Measurements from ENCODE around the gene HOXB1. TPM values are rescaled to one million over a fixed set of nuclear protein-coding genes. Genes with fewer than 3 reads are reported as not detected.

HOXB1 gene
- total and polyA plus RNA-seq, 4 donors = not detected

DNA sequence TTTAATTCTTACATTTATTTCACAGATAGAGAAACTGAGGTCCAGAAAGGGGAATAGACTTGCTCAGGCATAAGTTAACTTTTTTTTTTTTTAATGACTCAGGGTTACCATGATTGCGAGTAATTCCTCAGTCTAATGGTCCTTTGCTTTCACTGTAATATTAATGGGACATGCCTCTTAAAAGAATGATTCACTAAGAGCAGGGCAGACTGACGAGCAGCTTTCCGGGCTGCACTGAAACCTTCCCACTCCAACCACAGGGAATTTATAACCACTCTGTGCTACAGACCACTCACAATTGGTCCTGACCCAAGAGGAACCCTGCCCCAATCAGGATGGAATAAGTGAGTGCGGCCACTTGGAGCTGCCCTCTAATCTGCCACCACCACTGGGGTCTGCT is 8.4 kb upstream of the HOXB1 start:
- TF ChIP-seq HNF4G (IDR thresholded peaks at IDR 0.05) (no peak), YY1 (IDR thresholded peaks at IDR 0.05) (no peak)
- TF ChIP-seq, protein P1, sequence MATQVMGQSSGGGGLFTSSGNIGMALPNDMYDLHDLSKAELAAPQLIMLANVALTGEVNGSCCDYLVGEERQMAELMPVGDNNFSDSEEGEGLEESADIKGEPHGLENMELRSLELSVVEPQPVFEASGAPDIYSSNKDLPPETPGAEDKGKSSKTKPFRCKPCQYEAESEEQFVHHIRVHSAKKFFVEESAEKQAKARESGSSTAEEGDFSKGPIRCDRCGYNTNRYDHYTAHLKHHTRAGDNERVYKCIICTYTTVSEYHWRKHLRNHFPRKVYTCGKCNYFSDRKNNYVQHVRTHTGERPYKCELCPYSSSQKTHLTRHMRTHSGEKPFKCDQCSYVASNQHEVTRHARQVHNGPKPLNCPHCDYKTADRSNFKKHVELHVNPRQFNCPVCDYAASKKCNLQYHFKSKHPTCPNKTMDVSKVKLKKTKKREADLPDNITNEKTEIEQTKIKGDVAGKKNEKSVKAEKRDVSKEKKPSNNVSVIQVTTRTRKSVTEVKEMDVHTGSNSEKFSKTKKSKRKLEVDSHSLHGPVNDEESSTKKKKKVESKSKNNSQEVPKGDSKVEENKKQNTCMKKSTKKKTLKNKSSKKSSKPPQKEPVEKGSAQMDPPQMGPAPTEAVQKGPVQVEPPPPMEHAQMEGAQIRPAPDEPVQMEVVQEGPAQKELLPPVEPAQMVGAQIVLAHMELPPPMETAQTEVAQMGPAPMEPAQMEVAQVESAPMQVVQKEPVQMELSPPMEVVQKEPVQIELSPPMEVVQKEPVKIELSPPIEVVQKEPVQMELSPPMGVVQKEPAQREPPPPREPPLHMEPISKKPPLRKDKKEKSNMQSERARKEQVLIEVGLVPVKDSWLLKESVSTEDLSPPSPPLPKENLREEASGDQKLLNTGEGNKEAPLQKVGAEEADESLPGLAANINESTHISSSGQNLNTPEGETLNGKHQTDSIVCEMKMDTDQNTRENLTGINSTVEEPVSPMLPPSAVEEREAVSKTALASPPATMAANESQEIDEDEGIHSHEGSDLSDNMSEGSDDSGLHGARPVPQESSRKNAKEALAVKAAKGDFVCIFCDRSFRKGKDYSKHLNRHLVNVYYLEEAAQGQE (IDR thresholded peaks at IDR 0.05) = no peak
- TF ChIP-seq, protein P2, sequence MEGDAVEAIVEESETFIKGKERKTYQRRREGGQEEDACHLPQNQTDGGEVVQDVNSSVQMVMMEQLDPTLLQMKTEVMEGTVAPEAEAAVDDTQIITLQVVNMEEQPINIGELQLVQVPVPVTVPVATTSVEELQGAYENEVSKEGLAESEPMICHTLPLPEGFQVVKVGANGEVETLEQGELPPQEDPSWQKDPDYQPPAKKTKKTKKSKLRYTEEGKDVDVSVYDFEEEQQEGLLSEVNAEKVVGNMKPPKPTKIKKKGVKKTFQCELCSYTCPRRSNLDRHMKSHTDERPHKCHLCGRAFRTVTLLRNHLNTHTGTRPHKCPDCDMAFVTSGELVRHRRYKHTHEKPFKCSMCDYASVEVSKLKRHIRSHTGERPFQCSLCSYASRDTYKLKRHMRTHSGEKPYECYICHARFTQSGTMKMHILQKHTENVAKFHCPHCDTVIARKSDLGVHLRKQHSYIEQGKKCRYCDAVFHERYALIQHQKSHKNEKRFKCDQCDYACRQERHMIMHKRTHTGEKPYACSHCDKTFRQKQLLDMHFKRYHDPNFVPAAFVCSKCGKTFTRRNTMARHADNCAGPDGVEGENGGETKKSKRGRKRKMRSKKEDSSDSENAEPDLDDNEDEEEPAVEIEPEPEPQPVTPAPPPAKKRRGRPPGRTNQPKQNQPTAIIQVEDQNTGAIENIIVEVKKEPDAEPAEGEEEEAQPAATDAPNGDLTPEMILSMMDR (IDR thresholded peaks at IDR 0.05; ENCODE audit: low read depth, low read length, missing input control) = no peak
- TF ChIP-seq, protein P3, sequence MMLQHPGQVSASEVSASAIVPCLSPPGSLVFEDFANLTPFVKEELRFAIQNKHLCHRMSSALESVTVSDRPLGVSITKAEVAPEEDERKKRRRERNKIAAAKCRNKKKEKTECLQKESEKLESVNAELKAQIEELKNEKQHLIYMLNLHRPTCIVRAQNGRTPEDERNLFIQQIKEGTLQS (IDR thresholded peaks at IDR 0.05) = no peak
- WGBS = 79% methylated on average over 4 of the region's 4 CpGs
- Histone ChIP-seq H3K4me3 (ENCODE audit: low read depth in 1 of 3, low read length in 3 of 3) (no peak overlapping the region), H3K9me3 (ENCODE audit: control insufficient read depth in 4 of 4, low read length in 3 of 4) (no peaks in the 10 kb centered on the region), H3K36me3 (ENCODE audit: control insufficient read depth in 4 of 4, insufficient read depth in 3 of 4, low read depth in 1 of 4, low read length in 3 of 4) (no peaks in the 10 kb centered on the region), H3K4me1 (ENCODE audit: control insufficient read depth in 4 of 4, insufficient read depth in 4 of 4, low read length in 3 of 4) (peaks cover 0 to 9% (median 3%) of the 10 kb centered on the region in 4 donors), H3K27me3 (ENCODE audit: control insufficient read depth in 4 of 4, insufficient read depth in 4 of 4, low read length in 3 of 4) (peaks cover 2 to 12% (median 3%) of the 10 kb centered on the region in 4 donors), H3K27ac (ENCODE audit: low read depth in 1 of 2, low read length in 2 of 2) (no peak overlapping the region), H3K9ac (ENCODE audit: low read depth in 1 of 2, low read length in 2 of 2) (no peak overlapping the region)
- no peak for DNase-seq (ENCODE audit: low spot score)

DNA sequence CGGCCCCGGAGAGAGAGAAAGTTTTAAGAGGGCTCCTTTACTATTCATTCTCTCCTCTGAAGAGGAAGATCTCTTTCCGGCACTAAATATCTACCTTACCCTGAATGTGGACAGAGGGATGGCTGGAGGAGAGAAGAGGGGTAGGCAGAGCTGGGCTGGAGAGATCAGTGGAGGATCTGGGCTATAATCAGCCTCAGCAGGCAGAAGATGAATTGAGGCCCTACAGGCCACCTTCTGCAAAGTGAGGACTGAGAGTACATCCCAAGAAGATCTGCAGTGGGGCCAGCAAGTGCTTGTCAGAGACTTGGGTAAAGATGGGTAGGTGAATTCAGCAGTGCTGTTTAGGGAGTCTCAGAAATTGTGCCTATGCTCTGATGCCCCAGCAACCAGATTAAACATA is 6.5 kb upstream of the HOXB1 start:
- Histone ChIP-seq H3K9ac (ENCODE audit: low read depth in 1 of 2, low read length in 2 of 2) (no peak overlapping the region), H3K27ac (ENCODE audit: low read depth in 1 of 2, low read length in 2 of 2) (no peak overlapping the region), H3K4me1 (ENCODE audit: control insufficient read depth in 4 of 4, insufficient read depth in 4 of 4, low read length in 3 of 4) (no peaks in the 10 kb centered on the region), H3K4me3 (ENCODE audit: low read depth in 1 of 3, low read length in 3 of 3) (no peak overlapping the region), H3K27me3 (ENCODE audit: control insufficient read depth in 4 of 4, insufficient read depth in 4 of 4, low read length in 3 of 4) (peaks cover 2 to 10% (median 3%) of the 10 kb centered on the region in 4 donors), H3K9me3 (ENCODE audit: control insufficient read depth in 4 of 4, low read length in 3 of 4) (no peaks in the 10 kb centered on the region), H3K36me3 (ENCODE audit: control insufficient read depth in 4 of 4, insufficient read depth in 3 of 4, low read depth in 1 of 4, low read length in 3 of 4) (no peaks in the 10 kb centered on the region)
- TF ChIP-seq NR2F2 (IDR thresholded peaks at IDR 0.05) = no peak
- TF ChIP-seq GABPA (IDR thresholded peaks at IDR 0.05 in 1 of 2, conservative IDR thresholded peaks at IDR 0.05 in 1 of 2) = no peak
- TF ChIP-seq, protein P4, sequence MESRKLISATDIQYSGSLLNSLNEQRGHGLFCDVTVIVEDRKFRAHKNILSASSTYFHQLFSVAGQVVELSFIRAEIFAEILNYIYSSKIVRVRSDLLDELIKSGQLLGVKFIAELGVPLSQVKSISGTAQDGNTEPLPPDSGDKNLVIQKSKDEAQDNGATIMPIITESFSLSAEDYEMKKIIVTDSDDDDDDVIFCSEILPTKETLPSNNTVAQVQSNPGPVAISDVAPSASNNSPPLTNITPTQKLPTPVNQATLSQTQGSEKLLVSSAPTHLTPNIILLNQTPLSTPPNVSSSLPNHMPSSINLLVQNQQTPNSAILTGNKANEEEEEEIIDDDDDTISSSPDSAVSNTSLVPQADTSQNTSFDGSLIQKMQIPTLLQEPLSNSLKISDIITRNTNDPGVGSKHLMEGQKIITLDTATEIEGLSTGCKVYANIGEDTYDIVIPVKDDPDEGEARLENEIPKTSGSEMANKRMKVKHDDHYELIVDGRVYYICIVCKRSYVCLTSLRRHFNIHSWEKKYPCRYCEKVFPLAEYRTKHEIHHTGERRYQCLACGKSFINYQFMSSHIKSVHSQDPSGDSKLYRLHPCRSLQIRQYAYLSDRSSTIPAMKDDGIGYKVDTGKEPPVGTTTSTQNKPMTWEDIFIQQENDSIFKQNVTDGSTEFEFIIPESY (IDR thresholded peaks at IDR 0.05) = no peak
- no peak for TF ChIP-seq HNF4G (IDR thresholded peaks at IDR 0.05)
- TF ChIP-seq FOXA1 (IDR thresholded peaks at IDR 0.05) = no peak
- no peak for TF ChIP-seq RAD21 (IDR thresholded peaks at IDR 0.05)
- no peak for TF ChIP-seq HNF4A (conservative IDR thresholded peaks at IDR 0.05)
- no peak for TF ChIP-seq FOXA2 (IDR thresholded peaks at IDR 0.05)
- TF ChIP-seq, protein P1 (IDR thresholded peaks at IDR 0.05) = no peak
- TF ChIP-seq EGR1 (IDR thresholded peaks at IDR 0.05; ENCODE audit: low read depth in 2 of 2) = no peak
- TF ChIP-seq, protein P5, sequence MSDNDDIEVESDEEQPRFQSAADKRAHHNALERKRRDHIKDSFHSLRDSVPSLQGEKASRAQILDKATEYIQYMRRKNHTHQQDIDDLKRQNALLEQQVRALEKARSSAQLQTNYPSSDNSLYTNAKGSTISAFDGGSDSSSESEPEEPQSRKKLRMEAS (IDR thresholded peaks at IDR 0.05) = no peak
- TF ChIP-seq, protein P2 (IDR thresholded peaks at IDR 0.05; ENCODE audit: low read depth, low read length, missing input control) = no peak
- WGBS = 91% methylated on average over 3 of the region's 3 CpGs
- no peak for DNase-seq (ENCODE audit: low spot score)
